GM23248 (cell line): ENCODE data around the gene WIPF2.
"Not testable (repeated sequence)": the region's sequence is repeated elsewhere in the genome, so short reads cannot be mapped to it uniquely, and the experiment has no call there.

Experiments used
- EZH2 ChIP-seq: fragments of 200-600 bp; sonication (generic); IDR thresholded peaks from 2 replicates; pipeline ENCODE4 v1.6.1; 2018; ENCODE audit warnings: antibody characterized with exemption, mild to moderate bottlenecking; ENCODE audit not compliant: insufficient read depth, poor library complexity, severe bottlenecking
- EZH2phosphoT487 ChIP-seq: fragments of 200-600 bp; sonication (generic); IDR thresholded peaks from 2 replicates; pipeline ENCODE4 v1.6.1; 2018; ENCODE audit warnings: antibody characterized with exemption, moderate library complexity, mild to moderate bottlenecking, low read depth; ENCODE audit not compliant: insufficient read depth

- not testable (repeated sequence) for TF ChIP-seq EZH2, EZH2phosphoT487
These were observed 80.2 kb downstream of the WIPF2 start for GRCh38 chr17:40299159-40299757.
